IPS DF 4.7 (cell line): ENCODE data around the gene SNHG17.
"Not testable (repeated sequence)": the region's sequence is repeated elsewhere in the genome, so short reads cannot be mapped to it uniquely, and the experiment has no call there.

Source experiments
- DNase-seq: peaks from one replicate; pipeline ENCODE4 v3.0.0-alpha.2; 2013; ENCODE audit warnings: low spot score; ENCODE audit errors: extremely low read depth

SNHG17 gene

DNA sequence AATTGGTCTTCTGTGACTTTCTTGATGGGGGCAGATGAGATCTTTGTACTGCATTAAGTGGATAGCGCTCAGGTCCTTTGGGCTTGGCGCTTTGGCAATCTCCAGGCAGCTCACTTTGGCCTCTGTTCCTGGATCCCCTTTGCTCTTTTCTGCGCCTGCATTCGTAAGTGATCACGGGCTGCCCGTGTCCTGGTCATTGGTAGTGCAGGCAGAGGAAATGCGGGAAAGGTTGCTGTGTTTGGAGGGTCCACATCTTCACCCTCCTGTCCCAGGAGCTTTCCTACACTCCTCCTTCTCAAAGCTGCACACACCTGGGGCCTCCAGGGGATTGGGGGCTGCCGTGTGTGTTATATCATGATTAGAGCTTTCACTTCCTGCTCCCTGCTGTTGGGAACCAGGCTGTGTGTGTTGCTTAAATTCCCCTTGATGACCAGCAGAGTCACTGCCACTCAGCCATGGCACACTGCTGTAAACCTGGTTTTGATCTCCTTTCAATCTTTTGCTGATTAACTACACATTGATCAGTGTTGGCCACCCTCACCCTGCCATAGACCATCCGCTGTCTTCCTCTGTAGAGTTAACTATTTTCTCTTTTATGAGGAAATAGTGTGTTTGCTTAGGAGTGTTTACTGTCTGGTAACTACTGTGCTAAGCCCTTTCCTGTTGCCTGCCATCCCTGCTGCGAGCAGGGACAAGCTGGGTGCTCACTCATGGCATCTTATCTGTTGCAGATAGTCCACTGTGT, 13.0 kb upstream of the SNHG17 start:
- no peak for DNase-seq

DNA sequence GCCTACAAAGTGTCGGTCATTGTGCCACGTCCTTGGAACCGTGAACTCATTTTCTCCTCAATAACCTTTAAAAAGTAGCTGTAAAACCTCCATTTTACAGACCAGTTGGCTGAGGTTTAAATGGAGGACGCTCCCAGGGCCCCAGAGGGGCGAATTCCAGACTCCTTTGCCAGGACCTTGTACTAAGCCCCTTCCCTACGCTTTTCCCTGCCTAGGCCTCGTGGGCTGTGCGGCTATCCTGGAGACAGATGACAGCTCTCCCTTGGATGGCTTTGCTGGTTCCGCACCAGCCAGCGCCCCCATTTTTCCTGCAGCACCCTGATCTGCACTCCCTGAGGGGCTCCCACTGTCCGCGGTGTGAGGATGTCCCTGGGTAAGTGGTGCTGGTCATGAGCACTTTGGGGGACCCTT, 12.1 kb upstream of the SNHG17 start:
- no peak for DNase-seq

DNA sequence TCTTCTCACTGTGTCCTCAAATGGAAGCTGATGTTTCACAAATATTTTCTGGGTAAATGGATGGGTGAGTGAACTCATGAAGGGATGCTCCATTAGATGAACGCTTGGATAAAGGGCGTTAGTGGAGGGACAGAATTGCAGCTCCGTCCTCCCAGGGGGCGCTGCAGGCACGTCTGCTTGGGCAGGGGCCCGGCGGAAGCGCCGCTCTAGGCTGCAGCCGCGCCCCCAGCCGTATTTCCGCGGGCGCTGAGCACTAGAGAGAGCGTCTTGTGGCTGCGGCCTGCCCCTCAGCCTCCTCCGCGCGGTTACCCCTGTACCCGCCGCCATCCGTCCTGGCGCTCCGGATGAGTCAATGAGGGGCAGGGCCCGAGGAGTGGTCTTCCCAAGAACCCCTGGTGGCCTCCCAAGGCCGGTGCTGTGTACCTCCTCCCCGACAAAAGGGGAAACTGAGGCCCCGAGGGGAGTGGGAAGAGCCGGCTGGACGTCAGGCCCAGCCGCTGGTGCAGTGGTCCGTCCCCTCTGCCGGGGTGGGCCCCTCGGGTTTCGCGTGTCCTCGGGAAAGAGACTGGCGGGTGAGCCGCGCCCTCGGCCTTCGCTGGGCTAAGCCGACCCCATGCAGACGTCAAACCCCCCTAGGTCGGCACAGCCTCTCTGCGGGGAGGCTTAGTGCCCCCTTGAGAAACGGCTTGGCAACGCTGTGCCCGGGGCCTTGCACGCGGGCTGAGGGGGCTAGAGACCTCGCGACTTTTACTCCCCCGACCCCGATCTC, 11.5 kb upstream of the SNHG17 start:
- peak; percentile 72 for DNase-seq

DNA sequence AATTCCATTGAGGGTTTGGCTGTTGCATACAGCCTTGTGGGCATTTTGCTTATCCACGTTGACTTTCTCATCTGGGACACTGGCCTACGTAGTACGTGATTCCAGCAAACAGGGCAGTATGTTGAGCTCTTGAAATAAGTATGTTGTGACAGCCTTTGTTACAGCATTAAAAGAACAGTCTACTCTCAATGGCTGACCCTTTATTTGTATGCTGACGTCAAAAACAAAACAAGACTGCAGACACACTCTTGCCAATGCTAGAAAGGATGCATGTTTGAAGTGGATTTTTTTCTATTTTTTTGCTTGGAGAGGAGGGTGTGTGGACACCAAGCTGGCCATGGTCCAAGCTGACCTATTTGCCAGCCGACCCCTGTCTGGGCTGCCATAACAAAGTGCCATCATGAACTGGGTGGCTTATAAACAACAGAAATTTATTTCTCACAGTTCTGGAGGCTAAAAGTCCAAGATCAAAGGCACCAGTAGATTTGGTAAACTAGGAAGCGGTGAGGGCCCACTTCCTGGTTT, 10.8 kb upstream of the SNHG17 start:
- DNase-seq, result no peak

GRCh38 chr20:38445381-38445796, 10.3 kb upstream of the SNHG17 start:
- no peak for DNase-seq

DNA sequence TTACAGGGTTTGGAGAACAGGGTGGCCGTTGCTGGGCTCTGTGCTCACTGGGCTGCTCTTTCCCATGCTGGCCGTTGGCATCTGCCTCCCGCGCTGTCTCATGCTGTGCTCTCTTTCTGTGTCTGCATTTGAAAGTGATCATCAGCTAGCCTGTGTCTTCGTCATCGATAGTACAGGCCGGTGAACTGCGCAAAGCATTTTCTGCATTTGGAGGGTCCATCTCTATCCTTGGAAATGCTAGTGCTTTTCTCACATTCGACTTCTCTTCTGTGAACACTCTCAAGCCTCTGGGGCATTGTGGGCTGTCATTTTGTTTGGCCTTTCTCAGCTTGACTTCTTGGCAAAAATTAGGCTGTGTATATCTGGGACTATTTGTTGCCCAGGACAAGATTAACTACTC, 6.8 kb upstream of the SNHG17 start:
- no peak for DNase-seq

GRCh38 chr20:38441110-38441509, 6.0 kb upstream of the SNHG17 start:
- not testable (repeated sequence) for DNase-seq

- no peak for DNase-seq
These were observed 2.7 kb upstream of the SNHG17 start for GRCh38 chr20:38437796-38438195.

- no peak for DNase-seq
These were observed 419 bp upstream of the SNHG17 start for GRCh38 chr20:38435555-38435939.

DNA sequence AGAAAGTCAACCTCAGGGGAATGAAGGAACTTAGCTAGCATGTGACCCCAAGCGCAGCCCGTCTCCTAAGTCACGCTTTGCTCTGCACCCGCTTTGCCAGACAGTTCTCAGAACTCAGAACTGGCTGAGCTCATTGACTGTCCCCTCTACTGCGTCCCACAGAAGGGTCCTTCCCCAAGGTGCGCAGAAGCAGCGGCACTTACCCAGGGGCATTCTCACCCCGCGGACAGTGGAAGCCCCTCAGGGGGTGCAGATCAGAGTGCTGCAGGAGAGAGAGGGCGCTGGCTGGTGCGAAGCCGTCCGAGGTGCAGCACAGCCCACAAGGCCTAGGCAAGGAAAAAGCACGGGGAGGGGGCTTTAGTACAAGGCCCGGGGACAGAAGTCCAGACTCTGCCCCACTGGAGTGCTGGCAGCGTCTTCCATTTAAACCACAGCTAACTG, 807 bp downstream of the SNHG17 start:
- DNase-seq, result no peak

DNA sequence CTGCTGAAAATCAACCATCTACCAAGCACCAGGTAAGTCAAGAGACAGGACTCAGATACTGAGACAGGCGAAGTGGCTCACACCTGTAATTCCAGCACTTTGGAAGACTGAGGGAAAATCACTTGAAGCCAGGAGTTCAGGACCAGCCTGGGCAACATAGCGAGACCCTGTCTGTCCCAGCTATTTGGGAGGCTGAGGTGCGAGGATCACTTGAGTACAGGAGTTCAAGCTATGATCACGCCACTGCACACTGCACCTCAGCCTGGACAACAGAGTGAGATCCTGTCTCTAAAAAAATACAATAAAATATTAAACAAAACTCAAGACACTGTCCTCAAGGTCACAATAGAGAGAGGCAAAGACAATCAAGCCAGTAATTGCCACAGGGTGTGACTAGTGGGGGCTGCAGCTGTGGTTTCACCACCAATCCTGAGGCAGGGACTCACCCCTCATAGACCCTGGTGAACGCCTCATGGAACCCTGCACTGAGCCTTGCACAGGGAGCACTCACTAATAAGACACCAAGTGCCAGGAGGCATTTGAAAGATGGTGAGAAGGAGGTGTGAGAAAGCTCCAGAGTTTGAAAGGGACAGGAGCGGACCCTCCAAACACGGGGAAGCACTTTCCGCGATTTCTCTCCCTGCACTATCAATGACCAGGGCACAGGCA, 1.7 kb downstream of the SNHG17 start:
- no peak for DNase-seq

- DNase-seq, result not testable (repeated sequence)
These were observed 2.3 kb downstream of the SNHG17 start for GRCh38 chr20:38432870-38433269.

DNA sequence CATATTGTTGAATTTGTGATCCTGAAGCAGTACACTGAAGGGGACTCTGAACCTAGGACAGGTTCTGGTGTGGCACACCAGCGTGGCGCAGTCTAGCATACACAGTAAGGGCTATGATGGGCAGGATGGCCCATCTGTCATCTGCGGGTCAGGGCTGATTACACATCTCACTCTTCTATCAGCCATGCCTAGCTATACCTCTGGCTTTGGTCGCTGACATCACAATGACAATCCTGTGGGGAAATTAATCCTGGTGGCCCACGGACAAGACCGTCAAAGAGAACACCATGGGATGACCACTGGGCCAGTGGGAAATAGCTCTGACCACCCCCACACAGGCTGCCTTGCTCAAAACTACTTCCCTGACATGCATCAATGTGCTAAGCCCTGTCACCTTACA, 2.8 kb downstream of the SNHG17 start:
- DNase-seq, result no peak

- no peak for DNase-seq
These were observed 4.3 kb downstream of the SNHG17 start for GRCh38 chr20:38430679-38431325.

GRCh38 chr20:38429301-38429700, 5.8 kb downstream of the SNHG17 start:
- no peak for DNase-seq

DNA sequence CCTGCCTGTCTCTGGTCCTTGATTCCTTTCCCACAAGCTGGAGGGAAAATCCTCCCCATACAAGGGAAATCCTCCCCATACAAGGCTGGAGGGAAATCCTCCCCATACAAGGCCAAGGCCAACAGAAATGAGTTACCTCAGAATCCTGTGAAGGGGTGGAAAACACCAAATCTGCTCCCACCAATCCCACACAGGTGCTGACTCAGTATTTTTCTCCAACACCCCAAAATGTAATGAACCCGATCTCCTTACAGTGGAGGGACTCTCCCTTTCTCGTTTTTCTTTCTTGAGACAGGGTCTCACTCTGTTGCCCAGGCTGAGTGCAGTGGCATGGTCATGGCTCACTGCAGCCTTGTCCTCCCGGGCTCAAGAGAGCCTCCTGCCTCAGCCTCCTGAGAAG, 6.3 kb downstream of the SNHG17 start:
- no peak for DNase-seq

- DNase-seq, result no peak
These were observed 7.5 kb downstream of the SNHG17 start for GRCh38 chr20:38427655-38428023.

GRCh38 chr20:38426006-38426897, 8.9 kb downstream of the SNHG17 start:
- no peak for DNase-seq

GRCh38 chr20:38424401-38424800, 10.7 kb downstream of the SNHG17 start:
- no peak for DNase-seq

GRCh38 chr20:38423541-38423940, 11.6 kb downstream of the SNHG17 start:
- DNase-seq, result no peak

DNA sequence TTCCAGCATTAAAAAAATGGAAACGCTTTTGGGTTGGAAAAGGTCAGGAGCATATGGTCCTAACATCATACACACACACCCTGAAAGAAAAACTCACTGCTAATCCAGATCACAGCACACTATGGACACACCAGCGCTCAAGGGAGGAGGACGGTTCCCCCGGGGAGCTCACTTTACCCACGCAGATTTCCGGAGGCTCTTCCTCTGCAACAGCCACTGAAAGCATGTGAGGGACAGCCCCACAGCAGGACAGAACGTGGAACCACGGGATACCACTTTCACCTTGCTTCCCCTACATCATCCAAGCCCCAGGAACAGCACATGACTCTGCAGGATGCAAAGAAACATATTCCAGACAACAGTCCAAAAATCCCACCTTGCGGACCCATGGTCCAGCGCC, 13.2 kb downstream of the SNHG17 start:
- DNase-seq, result no peak
